Osteoblast (primary cell): ENCODE results near the gene ZMYND11. TPM values are rescaled to one million over a fixed set of nuclear protein-coding genes. Genes with fewer than 3 reads are reported as not detected.
A peak's percentile ranks its signal among the peaks of the same experiment; 100 is the strongest.

Source experiments
- DNase-seq: peaks from one replicate; pipeline ENCODE4 v3.0.0; 2011; ENCODE audit warnings: low spot score, mixed read lengths; ENCODE audit not compliant: insufficient read length; ENCODE audit errors: missing footprints
- H2AFZ ChIP-seq: 2 replicates; pipeline ENCODE4 v1.6.0; 2011; ENCODE audit warnings: mild to moderate bottlenecking, low read length
- H3K27ac ChIP-seq: 2 replicates; pipeline ENCODE4 v1.5.1; 2011; ENCODE audit warnings: mild to moderate bottlenecking, low read depth, low read length, moderate library complexity
- H3K27me3 ChIP-seq: 2 replicates; pipeline ENCODE4 v1.6.0; 2012; ENCODE audit warnings: mild to moderate bottlenecking, control low read depth, inconsistent platforms, low read length, moderate library complexity; ENCODE audit not compliant: insufficient read depth
- H3K36me3 ChIP-seq: 2 replicates; pipeline ENCODE4 v1.5.1; 2011; ENCODE audit warnings: mild to moderate bottlenecking, low read length, control low read depth, moderate library complexity; ENCODE audit not compliant: insufficient read depth
- H3K4me1 ChIP-seq: 2 replicates; pipeline ENCODE4 v1.5.1; 2011; ENCODE audit warnings: mild to moderate bottlenecking, low read length, control low read depth, moderate library complexity; ENCODE audit not compliant: insufficient read depth
- H3K4me2 ChIP-seq: 2 replicates; pipeline ENCODE4 v1.6.0; 2011; ENCODE audit warnings: mild to moderate bottlenecking, low read length; ENCODE audit not compliant: insufficient read depth
- H3K4me3 ChIP-seq: fragments of 200-600 bp; sonication (generic); 3 replicates; pipeline ENCODE4 v1.5.1; 2012; ENCODE audit warnings: mild to moderate bottlenecking, low read length, inconsistent platforms; ENCODE audit not compliant: insufficient read depth
- H3K79me2 ChIP-seq: 2 replicates; pipeline ENCODE4 v1.6.0; 2012; ENCODE audit warnings: mild to moderate bottlenecking, low read length, control low read depth, inconsistent platforms; ENCODE audit not compliant: insufficient read depth
- H3K9me3 ChIP-seq: 2 replicates; pipeline ENCODE4 v1.5.1; 2011; ENCODE audit warnings: low read depth, low read length, control low read depth
- H4K20me1 ChIP-seq: 2 replicates; pipeline ENCODE4 v1.6.0; 2012; ENCODE audit warnings: mild to moderate bottlenecking, low read length, control low read depth; ENCODE audit not compliant: insufficient read depth
- CTCF ChIP-seq: IDR thresholded peaks from 2 replicates; pipeline ENCODE4 v1.5.1; 2011; ENCODE audit warnings: mild to moderate bottlenecking, low read depth, low read length, moderate library complexity; ENCODE audit errors: extremely low read depth
- total RNA-seq: library from RNA; depleted of rRNA; stranded (reverse); fragments of >200 nt; gene quantifications from 2 replicates; pipeline ENCODE4 v1.2.3, GENCODE V29; 2012

The ZMYND11 gene
- total RNA-seq, 1 donor: 56.5 TPM

GRCh38 chr10:230758-231157 lies 95.5 kb downstream of the ZMYND11 start:
- Histone ChIP-seq H3K4me3 (no peak overlapping the region), H3K79me2 (peaks cover 13% of the 10 kb centered on the region), H3K36me3 (no peaks in the 10 kb centered on the region), H4K20me1 (no peaks in the 10 kb centered on the region), H2AFZ (no peak overlapping the region), H3K4me1 (no peaks in the 10 kb centered on the region), H3K27ac (no peak overlapping the region), H3K9me3 (no peaks in the 10 kb centered on the region), H3K27me3 (no peaks in the 10 kb centered on the region), H3K4me2 (no peak overlapping the region)
- TF ChIP-seq CTCF: peak; percentile 46
- DNase-seq: no peak

GRCh38 chr10:232061-232460 lies 96.8 kb downstream of the ZMYND11 start:
- Histone ChIP-seq H3K79me2 (peaks cover 13% of the 10 kb centered on the region), H3K4me3 (no peak overlapping the region), H4K20me1 (no peaks in the 10 kb centered on the region), H3K4me2 (no peak overlapping the region), H3K27ac (no peak overlapping the region), H2AFZ (no peak overlapping the region), H3K9me3 (no peaks in the 10 kb centered on the region), H3K36me3 (no peaks in the 10 kb centered on the region), H3K4me1 (no peaks in the 10 kb centered on the region), H3K27me3 (no peaks in the 10 kb centered on the region)
- no peak for TF ChIP-seq CTCF
- DNase-seq: no peak

- no peaks in the 10 kb centered on the region for H3K27me3 ChIP-seq
- TF ChIP-seq CTCF: no peak
- H3K36me3 ChIP-seq: peaks cover 4% of the 10 kb centered on the region
- no peak overlapping the region for H3K4me2 ChIP-seq
- no peak overlapping the region for H2AFZ ChIP-seq
- no peaks in the 10 kb centered on the region for H3K9me3 ChIP-seq
- DNase-seq: no peak
- no peak overlapping the region for H3K4me3 ChIP-seq
- no peaks in the 10 kb centered on the region for H3K4me1 ChIP-seq
- peaks cover 13% of the 10 kb centered on the region for H3K79me2 ChIP-seq
- no peak overlapping the region for H3K27ac ChIP-seq
- H4K20me1 ChIP-seq: no peaks in the 10 kb centered on the region
Observed at GRCh38 chr10:232878-233277, 97.6 kb downstream of the ZMYND11 start.

- Histone ChIP-seq H3K27me3 (no peaks in the 10 kb centered on the region), H4K20me1 (no peaks in the 10 kb centered on the region), H3K36me3 (peaks cover 4% of the 10 kb centered on the region), H3K79me2 (peaks cover 3% of the 10 kb centered on the region), H2AFZ (no peak overlapping the region), H3K4me2 (no peak overlapping the region), H3K27ac (no peak overlapping the region), H3K4me1 (no peaks in the 10 kb centered on the region), H3K9me3 (no peaks in the 10 kb centered on the region), H3K4me3 (no peak overlapping the region)
- DNase-seq: no peak
- no peak for TF ChIP-seq CTCF
Observed at GRCh38 chr10:234708-235406, 99.6 kb downstream of the ZMYND11 start.
